Measurements from ENCODE around the gene NBEA.

DNA sequence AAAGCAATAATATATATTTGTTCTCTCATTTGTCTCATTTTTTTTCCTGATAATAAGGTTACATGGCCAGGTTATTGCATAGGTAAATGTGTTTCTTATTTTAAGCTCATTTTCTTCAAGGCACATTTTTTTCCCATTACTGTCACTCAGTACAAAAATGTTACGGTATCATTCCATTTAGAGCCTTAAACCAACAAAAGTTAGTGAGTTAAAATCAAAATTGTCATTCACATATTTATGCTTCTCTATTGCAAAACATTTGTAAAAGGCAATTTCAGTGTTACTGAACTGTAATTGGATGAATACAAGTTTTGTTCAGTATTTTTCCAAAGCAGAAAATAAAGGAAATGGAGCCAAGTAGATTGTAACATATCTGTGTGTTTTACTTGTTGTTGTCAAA, 652.0 kb downstream of the NBEA start:
- TF ChIP-seq ZFP36 (IDR thresholded peaks at IDR 0.05; ENCODE audit: borderline replicate concordance, partially characterized antibody): no peak
- no peak for TF ChIP-seq MYC (IDR thresholded peaks at IDR 0.05; ENCODE audit: borderline replicate concordance, low read length)
- TF ChIP-seq, protein P1, sequence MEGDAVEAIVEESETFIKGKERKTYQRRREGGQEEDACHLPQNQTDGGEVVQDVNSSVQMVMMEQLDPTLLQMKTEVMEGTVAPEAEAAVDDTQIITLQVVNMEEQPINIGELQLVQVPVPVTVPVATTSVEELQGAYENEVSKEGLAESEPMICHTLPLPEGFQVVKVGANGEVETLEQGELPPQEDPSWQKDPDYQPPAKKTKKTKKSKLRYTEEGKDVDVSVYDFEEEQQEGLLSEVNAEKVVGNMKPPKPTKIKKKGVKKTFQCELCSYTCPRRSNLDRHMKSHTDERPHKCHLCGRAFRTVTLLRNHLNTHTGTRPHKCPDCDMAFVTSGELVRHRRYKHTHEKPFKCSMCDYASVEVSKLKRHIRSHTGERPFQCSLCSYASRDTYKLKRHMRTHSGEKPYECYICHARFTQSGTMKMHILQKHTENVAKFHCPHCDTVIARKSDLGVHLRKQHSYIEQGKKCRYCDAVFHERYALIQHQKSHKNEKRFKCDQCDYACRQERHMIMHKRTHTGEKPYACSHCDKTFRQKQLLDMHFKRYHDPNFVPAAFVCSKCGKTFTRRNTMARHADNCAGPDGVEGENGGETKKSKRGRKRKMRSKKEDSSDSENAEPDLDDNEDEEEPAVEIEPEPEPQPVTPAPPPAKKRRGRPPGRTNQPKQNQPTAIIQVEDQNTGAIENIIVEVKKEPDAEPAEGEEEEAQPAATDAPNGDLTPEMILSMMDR (IDR thresholded peaks at IDR 0.05): no peak
- TF ChIP-seq SMC3 (IDR thresholded peaks at IDR 0.05): no peak
- TF ChIP-seq POLR2A (IDR thresholded peaks at IDR 0.05; ENCODE audit: low read length): no peak
- TF ChIP-seq MAX (IDR thresholded peaks at IDR 0.05): no peak
- no peak for TF ChIP-seq EP300 (IDR thresholded peaks at IDR 0.05)
- no peak for TF ChIP-seq POLR2AphosphoS2 (conservative IDR thresholded peaks at IDR 0.05; ENCODE audit: low read length)
- no peak for TF ChIP-seq RAD21 (conservative IDR thresholded peaks at IDR 0.05 in 1 of 2, IDR thresholded peaks at IDR 0.05 in 1 of 2)
- TF ChIP-seq CHD2 (IDR thresholded peaks at IDR 0.05; ENCODE audit: low read length, partially characterized antibody): no peak
- no peak for TF ChIP-seq ESRRA (IDR thresholded peaks at IDR 0.05; ENCODE audit: borderline replicate concordance, low read length)
- TF ChIP-seq HOXA7 (CRISPR knock-in tag; IDR thresholded peaks at IDR 0.05): no peak

Data from A549 (cell line).